Lung (tissue), 12 donors: Measurements from ENCODE around the gene KITLG. TPM values are rescaled to one million over a fixed set of nuclear protein-coding genes. Genes with fewer than 3 reads are reported as not detected.

Experiments
- ATAC-seq: fragments of 200-7000 bp; cut with Tn5 transposase; one replicate; pipeline ENCODE4 v1.9.1; 2020; ENCODE audit warnings: moderate number of reproducible peaks; ENCODE audit not compliant: insufficient read depth, low FRiP score
- DNase-seq, 3 donors: peaks; one replicate each; pipeline ENCODE4 v3.0.0-alpha.2; 2013 to 2017
- H3K27ac ChIP-seq, 2 donors: one replicate each; pipeline ENCODE4 v1.5.1; 2013; ENCODE audit warnings: mild to moderate bottlenecking in 2 of 2, moderate library complexity in 2 of 2, control low read depth in 1 of 2, inconsistent platforms in 1 of 2, low read depth in 1 of 2, low read length in 1 of 2
- H3K27me3 ChIP-seq, 3 donors: one replicate each; pipeline ENCODE4 v1.5.1; 2013; ENCODE audit warnings: low read length in 2 of 3; ENCODE audit not compliant: control insufficient read depth in 3 of 3, insufficient read depth in 3 of 3
- H3K36me3 ChIP-seq, 4 donors: one replicate each; pipeline ENCODE4 v1.5.1; 2013; ENCODE audit warnings: low read length in 4 of 4, mild to moderate bottlenecking in 1 of 4, moderate library complexity in 1 of 4; ENCODE audit not compliant: control insufficient read depth in 4 of 4, insufficient read depth in 4 of 4
- H3K4me1 ChIP-seq, 5 donors: one replicate each; pipeline ENCODE4 v1.5.1; 2013; ENCODE audit warnings: low read length in 5 of 5, mild to moderate bottlenecking in 2 of 5, moderate library complexity in 1 of 5; ENCODE audit not compliant: control insufficient read depth in 5 of 5, insufficient read depth in 5 of 5
- H3K4me3 ChIP-seq: one replicate; pipeline ENCODE4 v1.5.1; 2013; ENCODE audit warnings: mild to moderate bottlenecking, control low read depth, moderate library complexity
- H3K9ac ChIP-seq, 2 donors: one replicate each; pipeline ENCODE4 v1.5.1; 2013; ENCODE audit warnings: low read length in 2 of 2, control low read depth in 1 of 2; ENCODE audit not compliant: insufficient read depth in 1 of 2
- H3K9me3 ChIP-seq, 4 donors: one replicate each; pipeline ENCODE4 v1.5.1; 2013; ENCODE audit warnings: low read length in 3 of 4, mild to moderate bottlenecking in 1 of 4, moderate library complexity in 1 of 4; ENCODE audit not compliant: control insufficient read depth in 4 of 4, insufficient read depth in 3 of 4
- WGBS, 2 donors: extraction: QIAGEN DNeasy Blood & Tissue Kit; methylation state at CpG; one replicate each; pipeline ENCODE4 v1.1.7; 2013; 5-methylcytosine and 5-hydroxymethylcytosine counted together
- polyA plus RNA-seq, 2 donors: library from polyadenylated mRNA; stranded (reverse); fragments of 200-250 nt; gene quantifications; one replicate each; pipeline ENCODE4 v1.2.1, GENCODE V29; 2013
- total RNA-seq, 2 donors: library from RNA; depleted of rRNA in 1 of 2; stranded (reverse); fragments of >200 nt in 1 of 2; gene quantifications; one replicate each; pipeline ENCODE4 v1.2.1, GENCODE V29; 2014 to 2021
- TF ChIP-seq, protein P1 (sequence below): IDR thresholded peaks from 2 replicates; pipeline ENCODE4 v1.5.1; 2012; ENCODE audit warnings: mild to moderate bottlenecking; ENCODE audit errors: control extremely low read depth, extremely low read depth
- donor health status: control.
- donor health status: control.
- donor health status: Bipolar disorder and iron deficiency.
- donor health status: healthy.
- donor health status: DM: yes; HTN: yes; CAD: no.

The KITLG gene
- total and polyA plus RNA-seq, 4 donors = 13.7 to 142 (median 38.2) TPM

DNA sequence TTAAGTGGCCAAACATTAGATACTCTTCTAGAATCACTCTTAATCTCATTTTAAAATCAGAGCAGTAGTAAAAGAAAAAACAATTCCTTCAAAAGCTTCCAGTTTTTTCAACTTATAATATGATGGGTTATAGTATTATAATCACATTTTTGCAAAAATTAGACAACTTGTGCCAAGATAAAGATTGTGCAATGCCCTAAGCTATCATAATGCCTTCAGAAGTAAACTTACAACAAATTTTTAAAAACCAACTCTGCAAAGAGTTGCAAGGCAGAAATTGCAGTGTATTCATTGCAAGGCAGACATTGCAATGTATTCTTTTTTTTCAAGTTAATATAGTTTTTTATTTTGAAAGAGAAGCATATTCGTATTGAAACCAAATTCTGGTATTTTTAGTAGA lies 47.2 kb upstream of the KITLG start:
- no peaks in the 10 kb centered on the region for H3K9me3 ChIP-seq
- TF ChIP-seq, protein P1, sequence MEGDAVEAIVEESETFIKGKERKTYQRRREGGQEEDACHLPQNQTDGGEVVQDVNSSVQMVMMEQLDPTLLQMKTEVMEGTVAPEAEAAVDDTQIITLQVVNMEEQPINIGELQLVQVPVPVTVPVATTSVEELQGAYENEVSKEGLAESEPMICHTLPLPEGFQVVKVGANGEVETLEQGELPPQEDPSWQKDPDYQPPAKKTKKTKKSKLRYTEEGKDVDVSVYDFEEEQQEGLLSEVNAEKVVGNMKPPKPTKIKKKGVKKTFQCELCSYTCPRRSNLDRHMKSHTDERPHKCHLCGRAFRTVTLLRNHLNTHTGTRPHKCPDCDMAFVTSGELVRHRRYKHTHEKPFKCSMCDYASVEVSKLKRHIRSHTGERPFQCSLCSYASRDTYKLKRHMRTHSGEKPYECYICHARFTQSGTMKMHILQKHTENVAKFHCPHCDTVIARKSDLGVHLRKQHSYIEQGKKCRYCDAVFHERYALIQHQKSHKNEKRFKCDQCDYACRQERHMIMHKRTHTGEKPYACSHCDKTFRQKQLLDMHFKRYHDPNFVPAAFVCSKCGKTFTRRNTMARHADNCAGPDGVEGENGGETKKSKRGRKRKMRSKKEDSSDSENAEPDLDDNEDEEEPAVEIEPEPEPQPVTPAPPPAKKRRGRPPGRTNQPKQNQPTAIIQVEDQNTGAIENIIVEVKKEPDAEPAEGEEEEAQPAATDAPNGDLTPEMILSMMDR = no peak
- no peak overlapping the region for H3K27ac ChIP-seq
- H3K4me3 ChIP-seq = no peak overlapping the region
- no peaks in the 10 kb centered on the region for H3K36me3 ChIP-seq
- no peaks in the 10 kb centered on the region for H3K27me3 ChIP-seq
- H3K9ac ChIP-seq = no peak overlapping the region
- no peak for ATAC-seq
- peaks cover 0 to 38% (median 0%) of the 10 kb centered on the region in 5 donors for H3K4me1 ChIP-seq
- WGBS, 2 donors = 71 to 84% methylated on average over 1 of the region's 1 CpG
- peak in 2 of 3 donors; percentile 77 to 90 for DNase-seq

DNA sequence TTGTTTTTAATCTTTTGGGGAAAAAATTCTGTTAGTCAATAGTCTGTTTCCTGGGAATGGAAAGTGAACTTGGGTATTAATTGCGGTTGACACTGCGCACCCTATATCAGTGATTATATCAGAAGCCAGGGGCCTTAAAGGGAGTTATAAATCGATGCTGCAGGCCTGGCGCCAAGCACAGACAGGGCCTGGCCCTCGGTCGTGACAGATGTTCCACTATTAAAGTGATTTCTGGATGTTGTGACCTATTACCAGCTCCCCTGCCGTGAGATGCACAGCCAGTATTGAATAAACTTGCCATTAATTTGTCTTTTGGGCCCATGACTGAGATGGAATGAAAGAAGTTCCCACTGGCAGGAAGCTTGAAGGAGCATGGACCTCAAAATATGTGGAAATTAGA lies 45.1 kb upstream of the KITLG start:
- H3K4me3 ChIP-seq = no peak overlapping the region
- no peak for ATAC-seq
- no peaks in the 10 kb centered on the region for H3K9me3 ChIP-seq
- WGBS, 2 donors = 83 to 86% methylated on average over 7 of the region's 7 CpGs
- TF ChIP-seq, protein P1 = no peak
- no peaks in the 10 kb centered on the region for H3K27me3 ChIP-seq
- no peak for DNase-seq
- H3K36me3 ChIP-seq = no peaks in the 10 kb centered on the region
- no peak overlapping the region for H3K9ac ChIP-seq
- H3K27ac ChIP-seq = no peak overlapping the region
- H3K4me1 ChIP-seq = peaks cover 0 to 32% (median 0%) of the 10 kb centered on the region in 5 donors

DNA sequence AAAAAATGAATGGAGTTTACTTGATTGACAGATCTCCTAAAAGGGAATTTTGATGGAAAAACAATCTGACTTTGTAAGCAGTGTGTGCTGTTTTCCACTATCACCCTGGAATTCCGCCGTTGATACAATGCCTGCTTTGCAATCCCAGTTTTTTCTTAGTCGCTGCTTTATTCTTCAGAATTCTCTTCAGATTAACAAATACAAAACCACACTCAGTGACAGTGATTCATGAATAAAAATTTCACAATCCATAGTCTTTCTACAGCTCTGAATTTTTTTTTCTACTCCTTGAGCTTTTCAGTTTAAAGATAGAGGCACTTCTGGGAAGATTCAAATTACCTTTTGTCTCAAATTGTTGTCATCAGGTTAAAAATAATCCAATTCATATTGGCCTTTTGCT lies 44.6 kb upstream of the KITLG start:
- DNase-seq = peak in 1 of 3 donors; percentile 31
- no peak overlapping the region for H3K4me3 ChIP-seq
- 73 to 79% methylated on average over 3 of the region's 3 CpGs for WGBS, 2 donors
- H3K27ac ChIP-seq = no peak overlapping the region
- H3K36me3 ChIP-seq = no peaks in the 10 kb centered on the region
- peaks cover 0 to 2% (median 0%) of the 10 kb centered on the region in 4 donors for H3K9me3 ChIP-seq
- TF ChIP-seq, protein P1 = no peak
- H3K9ac ChIP-seq = no peak overlapping the region
- no peak for ATAC-seq
- H3K4me1 ChIP-seq = peaks cover 0 to 28% (median 0%) of the 10 kb centered on the region in 5 donors
- no peaks in the 10 kb centered on the region for H3K27me3 ChIP-seq

DNA sequence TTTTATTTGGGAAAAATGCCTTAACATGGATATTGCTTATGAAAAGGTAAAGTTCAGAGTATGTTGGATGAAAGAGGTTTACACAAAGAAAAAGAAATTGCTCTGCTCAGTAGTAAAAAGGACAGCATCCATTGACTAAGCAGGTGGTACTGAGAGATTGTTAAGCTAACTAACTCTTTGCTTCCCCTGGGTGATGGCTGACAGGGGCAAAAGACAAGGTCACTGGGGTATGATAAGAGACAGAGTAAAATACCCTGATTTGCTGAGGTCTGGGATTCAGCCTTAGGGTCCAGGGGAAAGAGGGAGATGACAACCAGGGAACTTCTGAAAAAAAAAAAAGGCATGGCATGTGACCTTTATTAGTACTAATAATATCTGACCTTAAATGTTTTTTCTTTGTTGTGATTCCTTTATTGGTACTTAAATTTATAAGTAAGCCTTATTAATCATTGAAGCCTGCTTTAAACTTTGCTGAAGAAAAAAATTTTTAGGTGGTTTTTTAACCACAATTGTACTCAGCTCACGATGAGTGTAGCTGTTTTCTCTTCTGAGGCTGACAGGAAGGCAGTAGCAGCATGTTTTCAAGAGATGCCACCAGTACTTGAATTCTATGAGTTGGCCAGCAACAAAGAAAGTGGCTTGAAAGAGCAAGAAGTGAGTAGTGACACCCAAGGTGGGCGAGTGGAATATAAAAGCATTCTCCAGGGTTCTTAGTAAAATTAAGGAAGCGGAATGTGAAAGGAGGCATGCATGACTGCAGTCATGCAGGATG lies 43.7 kb upstream of the KITLG start:
- 74% methylated on average over 3 of the region's 3 CpGs for WGBS, 2 donors
- H3K4me3 ChIP-seq = no peak overlapping the region
- H3K36me3 ChIP-seq = no peaks in the 10 kb centered on the region
- H3K27ac ChIP-seq = no peak overlapping the region
- no peak overlapping the region for H3K9ac ChIP-seq
- TF ChIP-seq, protein P1 = no peak
- DNase-seq (no peak), ATAC-seq (no peak)
- H3K27me3 ChIP-seq = no peaks in the 10 kb centered on the region
- peaks cover 0 to 2% (median 0%) of the 10 kb centered on the region in 4 donors for H3K9me3 ChIP-seq
- H3K4me1 ChIP-seq = peaks cover 0 to 18% (median 0%) of the 10 kb centered on the region in 5 donors
